Measurements from ENCODE around the gene HAND2.

The HAND2 gene

GRCh38 chr4:173535957-173536356 lies 5.9 kb upstream of the HAND2 start:
- Histone ChIP-seq H3K27ac (ENCODE audit: low read depth, low read length) (no peak overlapping the region), H3K27me3 (ENCODE audit: control insufficient read depth, insufficient read depth, low read length) (peaks cover 100% of the 10 kb centered on the region), H3K4me3 (ENCODE audit: low read depth, low read length) (no peak overlapping the region)

DNA sequence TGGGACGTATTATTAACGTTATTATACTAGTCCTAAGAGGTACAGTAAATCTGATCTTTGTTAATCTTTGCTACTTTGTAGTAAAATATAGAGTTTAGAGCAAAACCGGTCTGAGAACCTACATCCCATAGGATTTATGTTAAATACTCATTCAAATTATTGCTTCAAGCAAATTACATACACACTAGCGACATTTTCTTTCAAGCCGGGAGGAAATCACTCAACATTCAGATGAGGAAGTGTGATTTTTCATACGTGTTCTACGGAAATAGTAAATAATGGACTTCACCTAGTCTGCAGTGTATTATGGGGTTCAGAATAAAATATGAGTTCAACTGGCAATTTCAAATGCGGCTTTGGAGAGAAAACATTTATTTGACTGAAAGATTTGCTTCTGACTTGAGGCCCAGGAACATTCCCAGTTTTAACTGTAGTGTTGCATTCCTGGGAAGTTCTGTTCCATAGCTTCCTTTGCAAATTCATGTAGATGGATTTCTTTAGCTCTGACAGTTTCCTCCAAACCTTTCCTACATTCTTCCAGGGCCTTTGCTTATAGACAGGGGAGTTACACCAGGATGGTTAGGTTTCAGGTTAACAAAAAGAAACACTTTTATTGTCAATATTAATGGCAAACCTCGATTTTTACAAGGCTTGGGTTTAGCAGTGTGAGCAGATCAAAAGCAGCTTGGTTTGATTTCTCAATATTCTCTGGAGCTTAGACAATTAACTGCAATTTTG lies 5.3 kb upstream of the HAND2 start:
- peaks cover 100% of the 10 kb centered on the region for H3K27me3 ChIP-seq (ENCODE audit: control insufficient read depth, insufficient read depth, low read length)

More at GRCh38 chr4:173535957-173536356, 5.9 kb upstream of the HAND2 start:
- H3K4me1 ChIP-seq (ENCODE audit: control insufficient read depth, insufficient read depth, low read length), result peaks cover 9% of the 10 kb centered on the region
- H3K36me3 ChIP-seq (ENCODE audit: control insufficient read depth, insufficient read depth, low read length), result no peaks in the 10 kb centered on the region
- no peaks in the 10 kb centered on the region for H3K9me3 ChIP-seq (ENCODE audit: control insufficient read depth, insufficient read depth, low read length)
- H3K9ac ChIP-seq (ENCODE audit: low read depth, low read length), result no peak overlapping the region

GRCh38 chr4:173534434-173534833 lies 4.4 kb upstream of the HAND2 start:
- peaks cover 13% of the 10 kb centered on the region for H3K4me1 ChIP-seq (ENCODE audit: control insufficient read depth, insufficient read depth, low read length)
- no peaks in the 10 kb centered on the region for H3K36me3 ChIP-seq (ENCODE audit: control insufficient read depth, insufficient read depth, low read length)
- H3K27ac ChIP-seq (ENCODE audit: low read depth, low read length), result no peak overlapping the region
- no peak overlapping the region for H3K4me3 ChIP-seq (ENCODE audit: low read depth, low read length)
- H3K27me3 ChIP-seq (ENCODE audit: control insufficient read depth, insufficient read depth, low read length), result peaks cover 100% of the 10 kb centered on the region
- H3K9me3 ChIP-seq (ENCODE audit: control insufficient read depth, insufficient read depth, low read length), result no peaks in the 10 kb centered on the region
- no peak overlapping the region for H3K9ac ChIP-seq (ENCODE audit: low read depth, low read length)

More for the DNA sequence above, 5.3 kb upstream of the HAND2 start:
- Histone ChIP-seq H3K4me1 (ENCODE audit: control insufficient read depth, insufficient read depth, low read length) (peaks cover 9% of the 10 kb centered on the region), H3K9ac (ENCODE audit: low read depth, low read length) (no peak overlapping the region), H3K36me3 (ENCODE audit: control insufficient read depth, insufficient read depth, low read length) (no peaks in the 10 kb centered on the region), H3K27ac (ENCODE audit: low read depth, low read length) (no peak overlapping the region), H3K4me3 (ENCODE audit: low read depth, low read length) (no peak overlapping the region), H3K9me3 (ENCODE audit: control insufficient read depth, insufficient read depth, low read length) (no peaks in the 10 kb centered on the region)

- Histone ChIP-seq H3K36me3 (ENCODE audit: control insufficient read depth, insufficient read depth, low read length) (no peaks in the 10 kb centered on the region), H3K27me3 (ENCODE audit: control insufficient read depth, insufficient read depth, low read length) (peaks cover 99% of the 10 kb centered on the region), H3K9ac (ENCODE audit: low read depth, low read length) (no peak overlapping the region), H3K4me3 (ENCODE audit: low read depth, low read length) (no peak overlapping the region), H3K27ac (ENCODE audit: low read depth, low read length) (no peak overlapping the region), H3K9me3 (ENCODE audit: control insufficient read depth, insufficient read depth, low read length) (no peaks in the 10 kb centered on the region), H3K4me1 (ENCODE audit: control insufficient read depth, insufficient read depth, low read length) (peaks cover 8% of the 10 kb centered on the region)
Observed at GRCh38 chr4:173532725-173533511, 2.9 kb upstream of the HAND2 start.

GRCh38 chr4:173531086-173531965 lies 1.3 kb upstream of the HAND2 start:
- Histone ChIP-seq H3K9ac (ENCODE audit: low read depth, low read length) (no peak overlapping the region), H3K36me3 (ENCODE audit: control insufficient read depth, insufficient read depth, low read length) (no peaks in the 10 kb centered on the region), H3K27ac (ENCODE audit: low read depth, low read length) (no peak overlapping the region), H3K4me3 (ENCODE audit: low read depth, low read length) (no peak overlapping the region), H3K4me1 (ENCODE audit: control insufficient read depth, insufficient read depth, low read length) (peaks cover 13% of the 10 kb centered on the region), H3K9me3 (ENCODE audit: control insufficient read depth, insufficient read depth, low read length) (no peaks in the 10 kb centered on the region), H3K27me3 (ENCODE audit: control insufficient read depth, insufficient read depth, low read length) (peaks cover 99% of the 10 kb centered on the region)

- H3K36me3 ChIP-seq (ENCODE audit: control insufficient read depth, insufficient read depth, low read length), result no peaks in the 10 kb centered on the region
- H3K4me1 ChIP-seq (ENCODE audit: control insufficient read depth, insufficient read depth, low read length), result peaks cover 13% of the 10 kb centered on the region
- H3K4me3 ChIP-seq (ENCODE audit: low read depth, low read length), result no peak overlapping the region
- H3K9me3 ChIP-seq (ENCODE audit: control insufficient read depth, insufficient read depth, low read length), result no peaks in the 10 kb centered on the region
- H3K9ac ChIP-seq (ENCODE audit: low read depth, low read length), result no peak overlapping the region
- peaks cover 99% of the 10 kb centered on the region for H3K27me3 ChIP-seq (ENCODE audit: control insufficient read depth, insufficient read depth, low read length)
- H3K27ac ChIP-seq (ENCODE audit: low read depth, low read length), result no peak overlapping the region
Observed at GRCh38 chr4:173530326-173531085, 477 bp upstream of the HAND2 start.

DNA sequence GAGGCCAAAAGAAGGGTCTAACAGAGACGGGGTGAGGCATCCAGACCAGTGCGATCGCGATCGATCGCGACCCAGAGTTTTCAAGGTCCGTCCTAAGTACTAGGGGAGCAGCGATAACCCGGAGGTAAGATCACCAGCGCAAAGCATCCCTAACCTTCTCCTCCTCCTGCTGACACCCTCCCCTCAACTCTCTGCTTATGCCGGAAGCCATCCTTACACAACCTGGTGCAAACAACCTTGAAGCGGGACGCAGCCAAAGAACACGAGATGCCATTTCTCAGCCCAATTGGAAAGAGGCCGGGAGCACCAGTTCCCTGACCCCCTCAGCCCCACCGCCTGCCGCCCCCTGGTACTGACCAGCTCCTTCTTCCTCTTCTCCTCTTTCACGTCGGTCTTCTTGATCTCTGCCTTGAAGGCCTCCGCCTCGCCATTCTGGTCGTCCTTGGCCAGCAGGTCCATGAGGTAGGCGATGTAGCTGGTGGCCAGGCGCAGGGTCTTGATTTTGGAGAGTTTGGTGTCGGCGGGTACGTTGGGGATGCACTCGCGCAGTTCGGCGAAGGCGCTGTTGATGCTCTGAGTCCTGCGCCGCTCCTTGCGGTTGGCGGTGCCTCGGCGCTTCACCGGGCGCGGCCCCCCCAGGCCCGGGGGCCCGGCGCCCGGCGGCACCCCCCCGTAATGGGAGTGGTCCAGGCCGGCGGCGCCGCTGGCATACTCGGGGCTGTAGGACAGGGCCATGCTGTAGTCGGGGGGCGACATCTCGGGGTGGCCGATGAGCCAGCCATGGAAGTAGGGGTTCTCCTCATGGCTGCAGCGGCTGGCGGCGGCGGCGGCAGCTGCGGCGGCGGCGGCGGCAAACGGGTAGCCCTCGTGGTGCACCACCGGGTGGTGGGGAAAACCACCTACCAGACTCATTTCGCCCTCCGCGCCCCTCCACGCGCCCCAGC lies 1.4 kb downstream of the HAND2 start:
- peaks cover 24% of the 10 kb centered on the region for H3K4me1 ChIP-seq (ENCODE audit: control insufficient read depth, insufficient read depth, low read length)
- H3K9ac ChIP-seq (ENCODE audit: low read depth, low read length), result no peak overlapping the region
- H3K9me3 ChIP-seq (ENCODE audit: control insufficient read depth, insufficient read depth, low read length), result no peaks in the 10 kb centered on the region
- peaks cover 99% of the 10 kb centered on the region for H3K27me3 ChIP-seq (ENCODE audit: control insufficient read depth, insufficient read depth, low read length)
- H3K4me3 ChIP-seq (ENCODE audit: low read depth, low read length), result 0 out of 2 replicates have a peak overlapping the region, but pooled peaks have one; percentile 14
- H3K27ac ChIP-seq (ENCODE audit: low read depth, low read length), result no peak overlapping the region
- no peaks in the 10 kb centered on the region for H3K36me3 ChIP-seq (ENCODE audit: control insufficient read depth, insufficient read depth, low read length)

GRCh38 chr4:173527103-173527891 lies 2.7 kb downstream of the HAND2 start:
- no peak overlapping the region for H3K9ac ChIP-seq (ENCODE audit: low read depth, low read length)
- H3K27me3 ChIP-seq (ENCODE audit: control insufficient read depth, insufficient read depth, low read length), result peaks cover 99% of the 10 kb centered on the region
- H3K4me1 ChIP-seq (ENCODE audit: control insufficient read depth, insufficient read depth, low read length), result peaks cover 30% of the 10 kb centered on the region
- no peak overlapping the region for H3K27ac ChIP-seq (ENCODE audit: low read depth, low read length)
- no peaks in the 10 kb centered on the region for H3K36me3 ChIP-seq (ENCODE audit: control insufficient read depth, insufficient read depth, low read length)
- no peak overlapping the region for H3K4me3 ChIP-seq (ENCODE audit: low read depth, low read length)
- no peaks in the 10 kb centered on the region for H3K9me3 ChIP-seq (ENCODE audit: control insufficient read depth, insufficient read depth, low read length)

DNA sequence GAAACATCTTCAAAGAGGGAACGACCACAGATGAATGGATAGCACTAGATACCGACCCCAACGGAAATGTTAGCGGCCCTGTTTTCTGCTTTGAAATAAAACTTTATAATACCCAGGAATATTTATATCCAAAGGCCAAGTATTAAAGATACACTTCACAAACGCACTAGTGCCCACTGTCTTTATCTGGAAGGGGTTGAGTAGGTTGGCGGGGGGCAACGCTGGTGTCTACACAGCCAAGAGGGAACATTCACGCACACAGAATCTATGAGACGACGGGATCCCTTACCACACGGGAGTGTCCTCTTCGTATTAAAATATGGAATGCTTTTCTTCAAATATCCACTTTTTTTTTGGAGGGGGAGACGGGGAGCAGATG lies 3.3 kb downstream of the HAND2 start:
- H3K27me3 ChIP-seq (ENCODE audit: control insufficient read depth, insufficient read depth, low read length), result peaks cover 99% of the 10 kb centered on the region
- no peaks in the 10 kb centered on the region for H3K9me3 ChIP-seq (ENCODE audit: control insufficient read depth, insufficient read depth, low read length)
- no peak overlapping the region for H3K4me3 ChIP-seq (ENCODE audit: low read depth, low read length)

More for the DNA sequence above, 3.3 kb downstream of the HAND2 start:
- no peak overlapping the region for H3K27ac ChIP-seq (ENCODE audit: low read depth, low read length)
- H3K9ac ChIP-seq (ENCODE audit: low read depth, low read length), result no peak overlapping the region
- H3K36me3 ChIP-seq (ENCODE audit: control insufficient read depth, insufficient read depth, low read length), result no peaks in the 10 kb centered on the region
- peaks cover 36% of the 10 kb centered on the region for H3K4me1 ChIP-seq (ENCODE audit: control insufficient read depth, insufficient read depth, low read length)

Data from HUES48 (cell line).